GM12873 (cell line): ENCODE results near the gene ARL5C.

ENCODE experiments used
- TF ChIP-seq, protein P1 (sequence below): IDR thresholded peaks from 2 replicates; pipeline ENCODE4 v1.5.1; 2012; ENCODE audit warnings: low read depth, mild to moderate bottlenecking, moderate library complexity, low read length, control low read depth; ENCODE audit not compliant: insufficient read depth; ENCODE audit errors: missing control alignments

Gene ARL5C

DNA sequence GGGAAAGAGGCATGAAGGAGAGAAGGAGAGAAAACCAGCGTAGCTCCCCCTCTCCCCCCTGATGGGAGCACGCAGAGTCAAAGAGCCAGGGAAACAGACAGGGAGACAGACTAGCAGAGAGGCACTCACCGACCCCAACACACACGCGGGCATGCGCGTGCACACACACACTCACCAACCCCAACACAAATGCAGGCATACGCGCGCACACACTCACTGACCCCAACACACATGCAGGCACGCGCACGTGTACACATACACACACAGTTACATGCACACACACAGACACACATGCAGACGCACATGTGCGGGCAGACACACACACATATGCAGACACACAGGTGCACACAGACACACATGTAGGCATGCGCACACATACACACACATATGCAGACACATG, 26.9 kb upstream of the ARL5C start:
- TF ChIP-seq, protein P1, sequence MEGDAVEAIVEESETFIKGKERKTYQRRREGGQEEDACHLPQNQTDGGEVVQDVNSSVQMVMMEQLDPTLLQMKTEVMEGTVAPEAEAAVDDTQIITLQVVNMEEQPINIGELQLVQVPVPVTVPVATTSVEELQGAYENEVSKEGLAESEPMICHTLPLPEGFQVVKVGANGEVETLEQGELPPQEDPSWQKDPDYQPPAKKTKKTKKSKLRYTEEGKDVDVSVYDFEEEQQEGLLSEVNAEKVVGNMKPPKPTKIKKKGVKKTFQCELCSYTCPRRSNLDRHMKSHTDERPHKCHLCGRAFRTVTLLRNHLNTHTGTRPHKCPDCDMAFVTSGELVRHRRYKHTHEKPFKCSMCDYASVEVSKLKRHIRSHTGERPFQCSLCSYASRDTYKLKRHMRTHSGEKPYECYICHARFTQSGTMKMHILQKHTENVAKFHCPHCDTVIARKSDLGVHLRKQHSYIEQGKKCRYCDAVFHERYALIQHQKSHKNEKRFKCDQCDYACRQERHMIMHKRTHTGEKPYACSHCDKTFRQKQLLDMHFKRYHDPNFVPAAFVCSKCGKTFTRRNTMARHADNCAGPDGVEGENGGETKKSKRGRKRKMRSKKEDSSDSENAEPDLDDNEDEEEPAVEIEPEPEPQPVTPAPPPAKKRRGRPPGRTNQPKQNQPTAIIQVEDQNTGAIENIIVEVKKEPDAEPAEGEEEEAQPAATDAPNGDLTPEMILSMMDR, result no peak

DNA sequence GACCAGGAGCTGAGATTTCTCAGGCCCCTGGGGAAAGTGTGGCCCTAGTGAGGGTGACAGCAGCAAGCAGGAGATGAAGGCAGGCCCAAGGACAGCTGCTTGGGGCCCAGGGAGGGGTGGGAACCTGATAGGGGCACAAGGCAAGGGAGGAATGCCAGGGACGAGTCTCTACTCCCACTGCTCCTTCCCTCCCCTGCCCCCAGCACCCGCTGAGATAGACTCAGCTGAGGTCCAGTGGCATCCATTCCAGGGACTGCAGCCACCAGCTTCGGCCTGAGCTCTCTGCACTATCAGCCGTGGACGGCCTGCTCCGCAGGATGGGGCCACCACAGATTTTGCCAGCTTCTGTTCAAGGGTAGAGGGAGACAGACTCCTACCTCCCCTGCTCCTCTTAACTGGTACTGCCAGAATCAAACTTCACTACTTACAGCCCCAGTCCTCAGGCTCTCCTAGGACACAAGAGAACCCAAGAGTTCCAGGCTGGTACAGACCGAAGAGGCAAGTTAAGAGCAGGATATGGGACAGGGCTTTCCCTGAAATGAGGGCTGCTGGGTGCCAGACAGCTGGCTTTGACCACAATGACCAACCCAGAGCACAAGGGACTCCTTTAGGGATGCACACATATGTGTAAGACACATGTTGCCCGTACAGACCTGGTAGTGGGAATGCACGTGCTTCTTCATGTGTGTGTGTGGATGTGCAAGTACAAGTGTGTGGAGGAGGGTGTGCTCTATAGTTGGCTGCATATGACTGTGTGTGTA, 26.0 kb upstream of the ARL5C start:
- TF ChIP-seq, protein P1, result no peak

DNA sequence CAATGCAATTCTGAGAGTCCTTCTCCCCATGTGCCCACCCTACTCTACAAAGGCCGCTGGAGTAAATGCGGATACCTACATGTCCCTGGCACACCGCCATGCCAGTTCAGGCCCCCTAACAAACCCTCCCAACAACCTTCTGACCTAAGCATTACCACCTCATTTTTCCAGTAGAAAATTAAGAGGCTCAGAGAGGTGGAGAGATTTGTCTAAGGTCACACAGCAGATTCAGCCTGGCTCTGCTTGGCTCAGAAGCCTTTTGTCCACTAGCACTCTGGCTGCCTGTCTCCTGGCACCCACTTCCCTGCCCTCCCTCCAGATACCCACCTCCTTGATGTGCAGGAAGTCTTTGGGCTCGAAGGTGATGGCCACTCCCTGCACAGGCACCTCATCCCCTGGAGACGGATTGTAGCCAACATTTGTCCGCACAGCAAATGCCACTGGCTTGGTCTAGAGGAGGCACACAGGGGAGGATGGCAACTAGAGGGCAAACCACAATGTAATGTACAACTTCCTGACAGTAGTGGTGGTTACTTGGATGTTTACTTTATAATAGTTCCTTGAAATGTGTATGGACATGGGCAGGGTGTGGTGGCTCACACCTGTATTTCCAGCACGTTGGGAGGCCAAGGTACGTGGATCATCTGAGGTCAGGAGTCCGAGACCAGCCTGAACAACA, 21.3 kb upstream of the ARL5C start:
- TF ChIP-seq, protein P1, result no peak

DNA sequence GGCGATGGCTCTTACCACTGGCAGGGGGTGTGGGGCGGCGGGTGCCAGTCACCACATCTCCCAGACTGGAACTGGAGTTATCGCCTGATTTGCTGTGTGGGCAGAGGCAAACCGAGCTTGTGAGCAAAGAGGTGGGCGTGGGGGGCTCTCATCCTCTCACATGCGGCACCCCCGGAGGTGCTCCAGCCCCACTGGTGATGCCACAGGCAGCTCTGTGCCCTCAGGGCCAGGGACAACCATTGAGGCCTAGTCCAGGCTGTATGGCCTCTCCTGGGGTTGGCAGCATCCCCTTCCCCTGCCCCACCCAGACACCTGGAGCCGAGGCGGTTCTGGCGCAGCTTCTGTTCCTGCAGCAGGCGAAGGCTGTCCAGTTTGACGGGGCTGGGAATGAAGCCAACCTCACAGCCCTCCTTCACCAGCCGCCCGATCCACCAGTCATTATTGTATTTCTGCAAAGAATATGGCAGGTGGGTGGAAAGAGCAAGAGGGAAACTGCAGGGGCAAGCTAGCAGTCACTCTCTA, 20.6 kb upstream of the ARL5C start:
- TF ChIP-seq, protein P1, result no peak

DNA sequence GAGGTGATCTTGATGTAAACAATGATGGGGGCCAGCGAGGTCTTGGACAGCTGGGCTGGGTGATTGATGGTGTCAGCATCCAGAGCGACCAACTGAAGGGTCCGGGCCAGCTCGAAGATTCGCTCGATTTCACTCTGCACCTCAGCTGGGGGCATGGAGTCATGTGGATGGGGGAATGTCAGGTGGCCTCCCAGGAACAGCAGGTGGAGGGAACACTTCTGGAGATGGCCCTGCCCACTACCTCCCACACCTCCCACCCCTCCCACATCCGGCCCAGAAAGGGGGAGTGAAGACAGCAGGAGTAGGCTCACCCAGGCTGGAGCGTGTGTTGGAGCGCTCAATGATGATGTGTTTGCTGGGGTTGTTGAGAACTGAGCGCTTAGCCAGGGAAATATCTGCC, 17.8 kb upstream of the ARL5C start:
- TF ChIP-seq, protein P1, result no peak

DNA sequence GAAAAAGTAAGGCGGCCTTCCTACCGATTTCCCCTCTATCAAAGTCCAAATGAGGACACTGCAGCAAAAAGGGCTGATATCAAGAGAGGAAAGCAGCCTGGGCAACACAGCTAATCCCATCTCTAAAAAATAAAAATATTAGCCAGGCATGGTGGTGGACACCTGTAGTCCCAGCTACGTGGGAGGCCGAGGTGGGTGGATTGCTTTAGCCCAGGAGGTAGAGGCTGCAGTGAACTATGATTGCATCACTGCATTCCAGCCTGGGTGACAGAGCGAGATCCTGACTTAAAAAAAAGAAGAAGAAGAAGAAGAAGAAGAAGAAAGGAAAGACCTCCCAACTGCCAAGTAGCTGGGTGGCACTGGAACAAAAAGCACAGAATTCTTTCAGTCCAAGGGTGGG, 17.1 kb upstream of the ARL5C start:
- TF ChIP-seq, protein P1, result no peak

DNA sequence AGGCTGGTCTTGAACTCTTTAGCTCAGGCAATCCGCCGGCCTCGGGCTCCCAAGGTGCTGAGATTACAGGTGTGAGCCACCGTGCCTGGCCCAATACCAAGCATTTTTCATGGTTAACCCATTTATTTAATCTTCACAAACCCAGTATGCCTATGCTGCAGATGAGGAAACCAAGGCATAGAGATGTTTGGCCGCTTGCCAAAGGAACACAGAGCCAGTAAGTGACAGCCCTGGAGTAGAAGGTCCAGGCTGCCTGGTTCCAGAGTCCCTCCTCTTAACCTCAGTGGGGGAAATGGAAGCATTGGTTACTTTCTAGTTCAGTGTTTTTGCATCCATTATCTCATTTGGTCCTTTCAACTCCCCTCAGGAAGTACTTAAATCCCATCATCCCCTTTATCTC, 15.3 kb upstream of the ARL5C start:
- TF ChIP-seq, protein P1, result no peak
